GM12865 (cell line): ENCODE data around the gene IL15RA.

ENCODE experiments used
- DNase-seq: peaks from one replicate; pipeline ENCODE4 v3.0.0; 2010; ENCODE audit warnings: low read depth
- H3K4me3 ChIP-seq: 2 replicates; pipeline ENCODE4 v1.5.1; 2011; ENCODE audit warnings: mild to moderate bottlenecking, low read depth, low read length, control low read depth
- CTCF ChIP-seq: IDR thresholded peaks from 2 replicates; pipeline ENCODE4 v1.5.1; 2011; ENCODE audit warnings: low read length, control low read depth, low read depth, inconsistent platforms; ENCODE audit not compliant: insufficient read depth; ENCODE audit errors: missing control alignments

The IL15RA gene

GRCh38 chr10:5992398-5992797 is 15.1 kb upstream of the IL15RA start:
- TF ChIP-seq CTCF = no peak
- H3K4me3 ChIP-seq = no peak overlapping the region

DNA sequence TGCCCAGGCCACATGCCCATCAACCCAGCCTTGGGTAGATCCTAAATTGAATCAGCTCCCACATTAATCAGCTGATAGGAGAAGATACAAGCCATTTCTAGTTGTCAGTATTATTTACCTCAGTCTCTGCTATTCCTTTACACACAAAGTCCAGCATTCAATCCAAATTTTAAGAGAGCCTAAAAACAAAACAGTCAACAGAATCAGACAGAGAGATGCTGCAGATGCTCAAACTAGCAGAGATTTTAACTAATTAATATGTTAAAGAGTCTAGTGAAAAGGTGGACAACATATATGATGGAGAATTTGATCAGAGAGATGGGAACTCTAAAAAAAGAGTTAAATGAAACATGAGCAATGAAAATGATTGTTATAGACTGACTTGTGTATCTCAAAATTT is 14.4 kb upstream of the IL15RA start:
- no peak overlapping the region for H3K4me3 ChIP-seq
- DNase-seq = no peak
- TF ChIP-seq CTCF = no peak

More at GRCh38 chr10:5992398-5992797, 15.1 kb upstream of the IL15RA start:
- no peak for DNase-seq

- no peak for TF ChIP-seq CTCF
- no peak for DNase-seq
- no peak overlapping the region for H3K4me3 ChIP-seq
These were observed 12.4 kb upstream of the IL15RA start for GRCh38 chr10:5989756-5990155.

DNA sequence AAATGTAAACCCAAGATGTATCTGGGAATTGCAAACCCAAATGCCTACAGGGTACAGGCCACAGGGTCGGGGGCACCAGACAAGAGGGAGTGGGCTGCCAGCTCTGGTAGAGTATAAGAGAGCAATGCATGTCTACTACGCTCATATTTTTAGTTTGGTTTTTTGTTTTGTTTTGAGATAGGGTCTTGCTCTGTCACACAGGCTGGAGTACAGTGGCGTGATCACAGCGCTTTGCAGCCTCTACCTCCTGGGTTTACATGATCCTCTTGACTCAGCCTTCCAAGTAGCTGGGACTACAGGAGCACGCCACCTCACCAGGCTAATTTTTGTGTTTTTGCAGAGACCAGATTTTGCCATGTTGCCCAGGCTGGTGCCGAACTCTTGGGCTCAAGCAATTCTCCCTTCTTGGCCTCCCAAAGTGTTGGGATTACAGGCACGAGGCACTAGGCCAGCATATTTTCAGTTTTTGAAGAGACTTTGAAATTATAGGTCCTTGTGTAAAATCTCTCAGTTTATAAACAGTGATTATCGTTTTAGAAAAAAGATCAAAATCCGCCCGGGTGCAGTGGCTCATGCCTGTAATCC is 11.1 kb upstream of the IL15RA start:
- no peak overlapping the region for H3K4me3 ChIP-seq
- DNase-seq = no peak
- no peak for TF ChIP-seq CTCF

GRCh38 chr10:5987747-5988146 is 10.4 kb upstream of the IL15RA start:
- TF ChIP-seq CTCF = no peak
- no peak overlapping the region for H3K4me3 ChIP-seq
- DNase-seq = no peak

DNA sequence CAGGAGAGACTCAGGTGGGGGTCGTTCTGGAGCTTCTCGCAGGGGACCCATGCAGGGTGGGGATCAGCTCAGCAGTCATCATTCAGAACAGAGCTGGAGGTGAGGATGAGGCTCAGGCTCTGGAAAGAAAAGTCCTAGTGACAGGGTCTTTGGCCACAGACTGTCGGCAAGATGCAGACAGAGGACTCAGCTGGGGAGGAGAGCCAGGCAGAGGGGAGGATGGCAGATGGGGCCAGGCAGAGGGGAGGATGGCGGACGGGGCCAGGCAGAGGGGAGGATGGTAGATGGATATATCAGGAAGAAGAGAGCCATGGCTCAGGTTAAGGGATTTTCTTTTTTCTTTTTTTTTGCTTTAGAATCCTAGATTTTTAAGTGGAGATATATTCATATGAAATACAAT is 7.7 kb upstream of the IL15RA start:
- H3K4me3 ChIP-seq = no peak overlapping the region
- no peak for DNase-seq
- no peak for TF ChIP-seq CTCF

DNA sequence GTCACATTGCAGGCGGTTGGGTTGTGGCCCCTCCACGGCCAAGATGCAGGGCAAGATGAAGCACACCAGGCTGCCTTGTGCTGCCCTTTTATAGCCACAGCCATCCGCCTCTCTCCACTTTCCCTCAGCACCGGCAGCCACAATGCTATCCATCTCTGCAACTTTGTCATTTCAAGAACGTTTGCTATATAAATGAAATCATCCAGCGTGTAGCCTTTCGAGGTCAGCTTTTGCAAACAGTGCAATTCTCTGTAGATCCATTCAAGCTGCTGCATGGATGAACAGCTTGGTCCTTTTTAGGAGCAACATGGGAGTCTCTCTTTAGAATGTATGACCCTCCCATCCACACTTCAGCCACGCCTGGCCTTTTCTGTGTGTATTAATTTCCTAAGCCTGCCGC is 6.4 kb upstream of the IL15RA start:
- no peak for TF ChIP-seq CTCF
- DNase-seq = no peak
- H3K4me3 ChIP-seq = no peak overlapping the region
